ENCODE results near the gene CACNA1I.

The CACNA1I gene

DNA sequence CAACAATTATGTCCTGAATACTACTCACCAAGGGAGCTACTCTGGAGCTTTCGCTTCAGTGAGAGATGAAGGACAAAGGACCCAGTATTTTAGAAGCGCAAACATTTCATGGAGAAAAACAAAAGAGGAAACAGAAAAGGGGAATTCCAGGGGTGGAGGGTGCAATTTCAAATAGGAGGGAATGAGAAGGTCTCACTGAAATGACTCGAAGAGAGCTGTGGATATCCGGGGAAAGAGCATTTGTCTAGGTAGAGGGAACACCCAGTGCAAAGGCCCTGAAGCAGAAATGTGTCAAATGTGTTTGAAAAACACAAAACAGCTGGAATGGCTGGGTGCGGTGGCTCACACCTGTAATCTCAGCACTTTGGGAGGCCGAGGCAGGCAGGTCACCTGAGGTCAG, 40.4 kb upstream of the CACNA1I start:
- Mint-ChIP-seq H3K27me3 (no peaks in the 10 kb centered on the region), H3K36me3 (peaks cover 50% of the 10 kb centered on the region), H3K9me3 (no peaks in the 10 kb centered on the region), H3K4me1 (peaks cover 84% of the 10 kb centered on the region), H3K27ac (peak overlapping the region; percentile 15), H3K4me3 (peak overlapping the region; percentile 4)
- no peak for DNase-seq
- CTCF ChIA-PET: interaction anchor here (0.7 to 7.0 kb wide), 9 partner anchors 10 to 495 kb away, joined by 3 to 216 read pairs (median 5); partner anchors contain the start of genes ATF4, RPL3 and TAB1

DNA sequence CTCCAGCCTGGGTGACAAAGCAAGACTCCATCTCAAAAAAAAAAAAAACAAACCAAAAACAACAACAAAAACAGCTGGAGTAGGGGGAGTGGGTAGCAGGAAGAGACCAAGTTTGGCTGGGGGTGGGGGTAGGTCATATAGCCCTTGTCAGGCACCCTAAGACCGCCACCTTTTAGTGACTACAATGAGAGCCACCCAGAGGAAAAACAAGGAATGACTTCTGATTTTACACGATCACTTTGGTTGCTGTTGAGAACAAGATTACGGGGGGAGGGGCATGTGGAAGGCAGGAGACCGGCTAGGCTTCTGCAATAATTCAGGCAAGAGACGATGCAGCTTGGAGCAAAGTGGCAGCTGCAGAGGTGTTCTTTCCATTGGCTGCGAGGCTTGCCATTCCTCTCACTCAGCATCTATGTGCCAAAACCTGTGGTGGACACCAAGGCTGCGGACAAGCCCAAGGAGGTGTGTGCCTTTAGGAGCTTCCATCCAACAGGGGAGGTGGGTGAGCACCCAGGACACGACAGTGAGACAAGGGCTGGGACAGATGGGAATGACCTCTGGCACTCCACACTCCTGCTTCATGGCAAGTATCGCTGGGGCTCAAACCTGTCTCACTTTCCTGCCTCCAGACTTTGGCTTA, 39.7 kb upstream of the CACNA1I start:
- peaks cover 77% of the 10 kb centered on the region for H3K4me1 Mint-ChIP-seq
- no peaks in the 10 kb centered on the region for H3K9me3 Mint-ChIP-seq
- H3K4me3 Mint-ChIP-seq: peak overlapping the region; percentile 98
- H3K27ac Mint-ChIP-seq: peak overlapping the region; percentile 55
- CTCF ChIA-PET: interaction anchor here (0.6 to 7.0 kb wide), 9 partner anchors 9 to 494 kb away, joined by 3 to 216 read pairs (median 5); partner anchors contain the start of genes ATF4 and TAB1
- H3K36me3 Mint-ChIP-seq: peaks cover 44% of the 10 kb centered on the region
- peak; percentile 50 for DNase-seq
- H3K27me3 Mint-ChIP-seq: no peaks in the 10 kb centered on the region

DNA sequence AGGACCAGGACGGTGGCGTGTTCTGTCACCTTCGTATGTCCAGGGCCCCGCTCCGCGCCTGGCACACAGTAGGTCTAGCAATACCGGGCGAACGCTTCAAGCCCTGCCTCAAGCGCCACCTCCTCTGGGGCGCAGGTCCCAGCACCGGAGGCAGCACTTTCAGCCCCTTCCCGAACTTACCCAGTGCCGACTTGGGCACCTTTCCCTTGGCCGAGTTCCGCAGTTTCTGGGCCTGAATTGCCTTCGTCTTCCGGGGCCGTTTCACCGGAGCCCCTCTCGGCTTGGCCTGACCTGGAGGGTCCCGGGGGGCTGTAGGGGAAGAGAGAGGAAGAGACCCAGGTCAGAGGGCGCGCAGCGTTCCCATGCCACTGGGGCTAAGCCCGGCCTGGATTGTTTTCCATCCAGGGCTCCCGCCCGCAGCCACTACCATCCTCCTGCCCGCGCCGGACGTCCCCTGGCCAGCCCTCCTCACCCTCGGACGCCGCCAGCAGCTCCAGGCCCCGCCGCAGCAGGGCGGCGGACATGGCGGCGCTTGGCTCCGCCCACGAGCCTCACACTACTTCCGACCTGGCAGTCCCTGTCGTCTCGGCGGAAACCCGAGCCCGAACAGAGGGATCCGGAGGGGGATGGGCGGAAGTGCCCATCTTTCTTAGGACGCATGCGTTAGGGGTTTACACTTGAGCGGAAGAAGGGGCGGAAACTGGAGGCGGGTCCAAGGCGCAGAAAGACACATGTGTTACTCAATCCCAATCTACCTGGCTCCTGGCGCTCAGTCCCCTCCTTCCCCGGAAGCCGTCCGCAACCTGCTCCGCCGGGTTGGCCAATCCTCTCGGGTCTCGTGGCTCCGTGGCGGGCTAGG, 38.1 kb upstream of the CACNA1I start, which contains the start of gene RPS19BP1:
Gene RPS19BP1, minus strand, starts transcription at position 534 of the 859 bp plus-strand sequence. Its CDS starts 10 bp downstream, at position 524.
- Mint-ChIP-seq H3K4me1 (peaks cover 64% of the 10 kb centered on the region), H3K4me3 (peak within 1 kb of the TSS; percentile 98), H3K27ac (peak within 1 kb of the TSS; percentile 93), H3K9me3 (no peaks in the 10 kb centered on the region), H3K36me3 (peaks cover 34% of the 10 kb centered on the region), H3K27me3 (no peaks in the 10 kb centered on the region)
- peak; percentile 100 for DNase-seq
- CTCF ChIA-PET: interaction anchor here (1.6 to 7.0 kb wide), 4 partner anchors 16 to 216 kb away, joined by 5 to 216 read pairs (median 38); no protein-coding TSS in a partner anchor

DNA sequence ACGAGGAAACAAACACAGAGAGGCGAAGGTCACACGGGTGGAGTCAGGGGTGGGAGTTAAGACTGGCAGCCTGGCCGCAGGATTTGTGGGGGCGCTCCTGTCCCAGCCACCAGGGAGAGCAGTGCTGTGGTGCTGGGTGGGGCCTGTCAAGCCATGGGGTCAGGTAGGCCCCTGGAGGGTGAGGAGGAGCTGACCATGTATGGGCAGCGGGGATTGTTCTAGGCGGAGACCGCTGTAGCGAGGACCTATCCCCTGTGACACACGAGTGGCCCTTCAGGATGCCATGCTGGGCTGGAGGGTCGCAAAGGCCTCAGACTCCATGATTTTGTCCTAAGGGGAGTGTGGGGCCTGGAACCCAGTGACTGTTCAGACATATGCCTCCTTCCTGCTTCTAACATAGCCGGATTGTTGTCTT, 36.5 kb upstream of the CACNA1I start:
- Mint-ChIP-seq H3K9me3 (no peaks in the 10 kb centered on the region), H3K27ac (peak overlapping the region; percentile 72), H3K4me1 (peaks cover 47% of the 10 kb centered on the region)

GRCh38 chr22:39534591-39535356, 35.8 kb upstream of the CACNA1I start:
- Mint-ChIP-seq H3K4me1 (peaks cover 40% of the 10 kb centered on the region), H3K27me3 (peaks cover 4% of the 10 kb centered on the region), H3K27ac (no peak overlapping the region), H3K9me3 (no peaks in the 10 kb centered on the region), H3K4me3 (no peak overlapping the region), H3K36me3 (peaks cover 23% of the 10 kb centered on the region)
- CTCF ChIA-PET: interaction anchor here (0.6 to 4.7 kb wide), 26 partner anchors 10 to 813 kb away, joined by 3 to 86 read pairs (median 4); partner anchors contain the start of gene TNRC6B
- DNase-seq: peak; percentile 87

More for the DNA sequence above, 36.5 kb upstream of the CACNA1I start:
- no peak for DNase-seq
- no peaks in the 10 kb centered on the region for H3K27me3 Mint-ChIP-seq
- peaks cover 30% of the 10 kb centered on the region for H3K36me3 Mint-ChIP-seq
- CTCF ChIA-PET: interaction anchor here (0.6 to 4.7 kb wide), 19 partner anchors 11 to 643 kb away, joined by 3 to 86 read pairs (median 5); partner anchors contain the start of gene TNRC6B
- no peak overlapping the region for H3K4me3 Mint-ChIP-seq

- Mint-ChIP-seq H3K36me3 (peaks cover 19% of the 10 kb centered on the region), H3K4me3 (no peak overlapping the region), H3K4me1 (peaks cover 35% of the 10 kb centered on the region), H3K27ac (no peak overlapping the region), H3K9me3 (no peaks in the 10 kb centered on the region), H3K27me3 (peaks cover 10% of the 10 kb centered on the region)
- CTCF ChIA-PET: interaction anchor here (0.6 to 4.7 kb wide), 20 partner anchors 9 to 812 kb away, joined by 3 to 86 read pairs (median 6); partner anchors contain the start of gene TNRC6B
- DNase-seq: no peak
These were observed 35.2 kb upstream of the CACNA1I start for GRCh38 chr22:39535357-39535725.

DNA sequence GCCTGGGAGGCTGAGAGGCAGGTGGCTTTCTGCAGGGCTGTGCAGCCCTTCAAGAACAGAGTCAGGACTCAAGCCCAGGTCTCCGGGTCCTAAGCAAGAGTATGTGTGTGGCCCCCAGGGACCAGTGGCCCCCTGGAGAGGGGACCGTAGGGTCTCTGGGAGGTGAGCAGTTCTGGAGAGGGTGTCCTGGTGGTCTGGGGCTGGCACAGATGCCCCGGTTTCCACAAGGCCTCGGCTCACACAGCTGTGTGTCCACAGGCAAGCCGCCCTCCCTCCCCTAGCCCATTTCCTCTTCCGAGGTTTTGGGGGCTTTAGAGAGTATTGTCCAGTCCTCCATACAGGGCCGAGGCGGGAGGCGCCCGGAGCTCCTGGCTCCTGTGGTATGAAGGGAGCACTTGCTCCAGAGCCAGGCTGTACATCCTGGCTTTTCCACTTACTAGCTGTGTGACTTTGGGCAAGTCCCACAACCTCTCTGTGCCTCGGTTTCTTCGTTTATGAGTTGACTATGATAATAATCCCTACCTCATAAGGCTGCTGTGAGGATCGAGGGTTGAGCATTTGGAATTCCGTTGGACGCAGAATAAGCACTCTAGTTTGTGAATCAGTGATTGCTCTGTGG, 34.6 kb upstream of the CACNA1I start:
- H3K4me1 Mint-ChIP-seq: peaks cover 29% of the 10 kb centered on the region
- CTCF ChIA-PET: interaction anchor here (1.0 to 4.7 kb wide), 11 partner anchors 31 to 812 kb away, joined by 3 to 86 read pairs (median 8); no protein-coding TSS in a partner anchor
- H3K4me3 Mint-ChIP-seq: no peak overlapping the region
- H3K36me3 Mint-ChIP-seq: peaks cover 13% of the 10 kb centered on the region
- H3K27ac Mint-ChIP-seq: no peak overlapping the region
- DNase-seq: no peak
- H3K27me3 Mint-ChIP-seq: peaks cover 13% of the 10 kb centered on the region
- H3K9me3 Mint-ChIP-seq: no peaks in the 10 kb centered on the region

GRCh38 chr22:39536711-39537110, 33.8 kb upstream of the CACNA1I start:
- no peak overlapping the region for H3K4me3 Mint-ChIP-seq
- no peak for DNase-seq
- H3K27me3 Mint-ChIP-seq: peaks cover 17% of the 10 kb centered on the region
- H3K4me1 Mint-ChIP-seq: peaks cover 21% of the 10 kb centered on the region
- H3K27ac Mint-ChIP-seq: no peak overlapping the region
- CTCF ChIA-PET: interaction anchor here (0.7 to 4.7 kb wide), 7 partner anchors 30 to 811 kb away, joined by 3 to 86 read pairs (median 3); no protein-coding TSS in a partner anchor
- H3K36me3 Mint-ChIP-seq: peaks cover 7% of the 10 kb centered on the region
- H3K9me3 Mint-ChIP-seq: no peaks in the 10 kb centered on the region

- no peaks in the 10 kb centered on the region for H3K9me3 Mint-ChIP-seq
- peaks cover 25% of the 10 kb centered on the region for H3K27me3 Mint-ChIP-seq
- CTCF ChIA-PET: interaction anchor here (1.3 to 4.1 kb wide), 3 partner anchors 44 to 499 kb away, joined by 4 to 45 read pairs (median 7); no protein-coding TSS in a partner anchor
- DNase-seq: no peak
- H3K36me3 Mint-ChIP-seq: no peaks in the 10 kb centered on the region
- H3K4me3 Mint-ChIP-seq: no peak overlapping the region
- H3K27ac Mint-ChIP-seq: no peak overlapping the region
- H3K4me1 Mint-ChIP-seq: peaks cover 11% of the 10 kb centered on the region
These were observed 32.6 kb upstream of the CACNA1I start for GRCh38 chr22:39537975-39538374.

DNA sequence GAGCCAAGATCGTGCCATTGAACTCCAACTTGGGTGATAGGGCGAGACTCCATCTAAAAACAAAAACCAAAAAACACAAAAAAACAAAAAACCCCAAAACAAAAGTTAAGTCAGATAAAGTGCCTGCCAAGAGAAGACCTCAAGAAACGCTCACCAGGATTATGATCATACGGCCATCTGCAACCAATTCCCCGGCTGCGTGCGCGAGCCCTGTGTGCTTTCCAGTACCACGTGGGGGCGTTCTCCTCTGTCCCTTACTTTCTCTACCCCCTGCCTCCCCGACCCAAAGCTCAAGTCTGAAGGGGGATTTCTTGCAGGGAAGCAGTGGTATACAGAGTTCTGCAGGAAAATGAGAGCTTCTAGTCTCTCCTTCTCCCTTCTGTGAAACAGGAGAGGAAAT, 27.5 kb upstream of the CACNA1I start:
- DNase-seq: peak; percentile 53
- CTCF ChIA-PET: interaction anchor here (0.7 to 1.8 kb wide), 7 partner anchors 18 to 805 kb away, joined by 3 to 23 read pairs (median 4); no protein-coding TSS in a partner anchor
- Mint-ChIP-seq H3K27me3 (peaks cover 72% of the 10 kb centered on the region), H3K4me3 (no peak overlapping the region), H3K4me1 (peaks cover 21% of the 10 kb centered on the region), H3K9me3 (no peaks in the 10 kb centered on the region), H3K27ac (no peak overlapping the region), H3K36me3 (no peaks in the 10 kb centered on the region)

- H3K27ac Mint-ChIP-seq: no peak overlapping the region
- H3K4me3 Mint-ChIP-seq: no peak overlapping the region
- peak; percentile 85 for DNase-seq
- H3K9me3 Mint-ChIP-seq: no peaks in the 10 kb centered on the region
- peaks cover 21% of the 10 kb centered on the region for H3K4me1 Mint-ChIP-seq
- H3K36me3 Mint-ChIP-seq: no peaks in the 10 kb centered on the region
- peaks cover 82% of the 10 kb centered on the region for H3K27me3 Mint-ChIP-seq
- CTCF ChIA-PET: interaction anchor here (0.6 to 2.4 kb wide), 7 partner anchors 10 to 802 kb away, joined by 3 to 19 read pairs (median 6); no protein-coding TSS in a partner anchor
These were observed 24.9 kb upstream of the CACNA1I start for GRCh38 chr22:39545386-39546365.

Measured in activated naive CD4-positive, alpha-beta T cell treated with anti-CD3 and anti-CD28 coated beads, Interleukin-2, amount 10 ng/mL, durations not matched to agents 7 days and 5 days (primary cell).